HCT116 (cell line): Measurements from ENCODE around the gene RNF128. TPM values are rescaled to one million over a fixed set of nuclear protein-coding genes. Genes with fewer than 3 reads are reported as not detected.
A peak's percentile ranks its signal among the peaks of the same experiment; 100 is the strongest.

ENCODE experiments used
- ATAC-seq: fragments of 200-7000 bp; cut with Tn5 transposase; 2 replicates; pipeline ENCODE4 v1.9.1; 2020; ENCODE audit warnings: mild to moderate bottlenecking, moderate library complexity
- BruUV-seq: library from RNA; stranded (reverse); fragments of 400-500 nt; replicated peaks from 2 replicates; lab custom pipeline; 2021; lab: Mats Ljungman, UMichigan
- CTCF ChIA-PET: fragments of 300-600 bp; sonication (Branson Sonifier 250); formaldehyde crosslinking; loops from one replicate; lab custom pipeline; 2021; ENCODE audit warnings: antibody characterized with exemption; lab: Charles Lee
- POLR2A ChIA-PET: fragments of 300-600, 350-600 bp; sonication (Branson Sonifier 250); formaldehyde crosslinking; loops from one replicate; lab custom pipeline; 2021; ENCODE audit warnings: antibody characterized with exemption; lab: Charles Lee
- RAD21 ChIA-PET, 2 experiments: fragments of 300-600 bp; sonication (Branson Sonifier 250); formaldehyde crosslinking; loops; one replicate each; lab custom pipeline; 2023; ENCODE audit warnings: low total read pairs in 2 of 2; ENCODE audit not compliant: uncharacterized antibody in 2 of 2, unreplicated experiment in 2 of 2, low non-redundant PET in 1 of 2; lab: Charles Lee
- DNase-seq: peaks from one replicate; pipeline ENCODE4 v3.0.0-alpha.2; 2010; ENCODE audit warnings: low read depth, low spot score
- H2AFZ ChIP-seq: fragments of 200-600 bp; shearing (Covaris generic), sonication (generic); 2 replicates; pipeline ENCODE4 v1.6.1; 2017; ENCODE audit warnings: low read depth, mixed run types, mixed read lengths, antibody characterized with exemption, low read length; ENCODE audit not compliant: poor library complexity, severe bottlenecking
- H3K27ac ChIP-seq: 2 replicates; pipeline ENCODE4 v1.5.1; 2012; ENCODE audit warnings: low read depth, low read length
- H3K27me3 ChIP-seq: fragments of 200-600 bp; sonication (generic); 2 replicates; pipeline ENCODE4 v1.6.1; 2016; ENCODE audit warnings: mixed run types, low read length, mixed read lengths; ENCODE audit not compliant: insufficient read depth
- H3K36me3 ChIP-seq, 2 experiments: fragments of 200-500 bp in 1 of 2; fragments of 200-600 bp in 1 of 2; sonication (Bioruptor generic) in 1 of 2; sonication (generic) in 1 of 2; 2 replicates each; pipeline versions ENCODE4 v1.5.1 to v1.6.1; 2014 to 2016; ENCODE audit warnings: low read length in 2 of 2, inconsistent platforms in 1 of 2, mixed read lengths in 1 of 2, mixed run types in 1 of 2; ENCODE audit not compliant: insufficient read depth in 2 of 2, control insufficient read depth in 1 of 2
- H3K4me1 ChIP-seq, 2 experiments: fragments of 200-600 bp in 1 of 2; sonication (generic) in 1 of 2; 2 replicates each; pipeline versions ENCODE4 v1.5.1 to v1.6.1; 2012 to 2017; ENCODE audit warnings: low read length in 2 of 2, inconsistent platforms in 1 of 2, mild to moderate bottlenecking in 1 of 2, mixed read lengths in 1 of 2, mixed run types in 1 of 2, moderate library complexity in 1 of 2; ENCODE audit not compliant: insufficient read depth in 2 of 2, control insufficient read depth in 1 of 2
- H3K4me2 ChIP-seq: fragments of 200-600 bp; sonication (generic); 2 replicates; pipeline ENCODE4 v1.6.1; 2017; ENCODE audit warnings: mixed run types, low read length, mixed read lengths
- H3K4me3 ChIP-seq, 2 experiments: fragments of 200-600 bp in 1 of 2; sonication (generic) in 1 of 2; replicated peaks in 1 of 2; 2 replicates each; pipeline ENCODE4 v1.5.1; 2011 to 2016; ENCODE audit warnings: low read length in 2 of 2, control low read depth in 1 of 2, low read depth in 1 of 2, mild to moderate bottlenecking in 1 of 2, mixed read lengths in 1 of 2, mixed run types in 1 of 2
- H3K79me2 ChIP-seq: fragments of 200-600 bp; sonication (generic); 2 replicates; pipeline ENCODE4 v1.6.1; 2017; ENCODE audit warnings: mild to moderate bottlenecking, mixed run types, low read length, moderate library complexity, mixed read lengths; ENCODE audit not compliant: insufficient read depth
- H3K9ac ChIP-seq: fragments of 200-600 bp; sonication (generic); 2 replicates; pipeline ENCODE4 v1.6.1; 2016; ENCODE audit warnings: low read length, mixed read lengths
- H3K9me2 ChIP-seq: fragments of 200-600 bp; sonication (generic), shearing (Covaris generic); 2 replicates; pipeline ENCODE4 v1.6.1; 2017; ENCODE audit warnings: mixed run types, mild to moderate bottlenecking, moderate library complexity; ENCODE audit not compliant: insufficient read depth
- H3K9me3 ChIP-seq, 2 experiments: fragments of 200-500 bp in 1 of 2; fragments of 200-600 bp in 1 of 2; sonication (Bioruptor generic) in 1 of 2; sonication (generic) in 1 of 2; 2 replicates each; pipeline ENCODE4 v1.6.1; 2014 to 2017; ENCODE audit warnings: low read length in 2 of 2, mixed read lengths in 2 of 2, inconsistent platforms in 1 of 2, low read depth in 1 of 2, mild to moderate bottlenecking in 1 of 2, mixed run types in 1 of 2, moderate library complexity in 1 of 2; ENCODE audit not compliant: control insufficient read depth in 1 of 2, insufficient read depth in 1 of 2
- H4K20me1 ChIP-seq: fragments of 200-600 bp; sonication (generic), shearing (Covaris generic); 2 replicates; pipeline ENCODE4 v1.6.1; 2017; ENCODE audit warnings: mixed run types, mild to moderate bottlenecking, moderate library complexity; ENCODE audit not compliant: insufficient read depth
- CBX3 ChIP-seq: IDR thresholded peaks from 2 replicates; pipeline ENCODE4 v1.6.1; 2012; ENCODE audit warnings: low read depth
- CEBPB ChIP-seq: IDR thresholded peaks from 2 replicates; pipeline ENCODE4 v1.6.1; 2012; ENCODE audit warnings: low read depth
- CTCF ChIP-seq, 3 experiments: fragments of 200-600 bp in 1 of 3; sonication (generic) in 1 of 3; IDR thresholded peaks in 2 of 3; conservative IDR thresholded peaks in 1 of 3; 2 replicates each; pipeline ENCODE4 v1.5.1; 2012 to 2017; ENCODE audit warnings: low read depth in 2 of 3, low read length in 2 of 3, antibody characterized with exemption in 1 of 3, borderline replicate concordance in 1 of 3, control low read depth in 1 of 3, mild to moderate bottlenecking in 1 of 3, mixed read lengths in 1 of 3, mixed run types in 1 of 3, moderate library complexity in 1 of 3; ENCODE audit not compliant: insufficient read depth in 1 of 3
- EGR1 ChIP-seq: IDR thresholded peaks from 2 replicates; pipeline ENCODE4 v1.6.1; 2012; ENCODE audit warnings: low read depth
- ELF1 ChIP-seq: IDR thresholded peaks from 2 replicates; pipeline ENCODE4 v1.6.1; 2012; ENCODE audit warnings: low read depth, borderline replicate concordance
- EZH2 ChIP-seq: fragments of 200-600 bp; sonication (generic); IDR thresholded peaks from 2 replicates; pipeline ENCODE4 v1.6.1; 2017; ENCODE audit warnings: antibody characterized with exemption, mixed run types
- JUND ChIP-seq: IDR thresholded peaks from 2 replicates; pipeline ENCODE4 v1.6.1; 2012
- MAX ChIP-seq: IDR thresholded peaks from 2 replicates; pipeline ENCODE4 v1.6.1; 2012
- POLR2A ChIP-seq: IDR thresholded peaks from 2 replicates; pipeline ENCODE4 v1.7.0; 2011; ENCODE audit warnings: borderline replicate concordance; ENCODE audit not compliant: insufficient read depth, insufficient read length; ENCODE audit errors: extremely low read depth
- POLR2AphosphoS5 ChIP-seq: IDR thresholded peaks from 2 replicates; pipeline ENCODE4 v1.6.1; 2011; ENCODE audit warnings: mild to moderate bottlenecking, low read depth, low read length, moderate library complexity
- SRF ChIP-seq: IDR thresholded peaks from 2 replicates; pipeline ENCODE4 v1.6.1; 2012; ENCODE audit warnings: low read depth
- TCF7L2 ChIP-seq: IDR thresholded peaks from 2 replicates; pipeline ENCODE4 v1.7.0; 2011; ENCODE audit warnings: borderline replicate concordance, inconsistent platforms; ENCODE audit not compliant: insufficient read depth, insufficient read length; ENCODE audit errors: extremely low read depth
- YY1 ChIP-seq: IDR thresholded peaks from 2 replicates; pipeline ENCODE4 v1.6.1; 2011; ENCODE audit warnings: low read length, low read depth, moderate library complexity, mild to moderate bottlenecking; ENCODE audit not compliant: insufficient replicate concordance; ENCODE audit errors: extremely low read depth
- ZFX ChIP-seq: fragments of 450-650 bp; IDR thresholded peaks from 2 replicates; pipeline ENCODE4 v1.6.1; 2017
- intact Hi-C: fragments of 100-400 bp; cut with micrococcal nuclease; formaldehyde crosslinking; loops from 2 replicates; pipeline ENCODE4 v1.10.0; 2022
- total RNA-seq: library from RNA; stranded (reverse); gene quantifications from one replicate; pipeline ENCODE4 v1.2.1, GENCODE V29; 2021; ENCODE audit not compliant: unreplicated experiment
- TF ChIP-seq, protein P1 (sequence below): IDR thresholded peaks from 2 replicates; pipeline ENCODE4 v1.6.1; 2012; ENCODE audit warnings: low read depth
- TF ChIP-seq, protein P2 (sequence below): IDR thresholded peaks from 2 replicates; pipeline ENCODE4 v1.6.1; 2012

Gene RNF128
- total RNA-seq, 1 experiment from 2014 or later: 5.8 TPM

DNA sequence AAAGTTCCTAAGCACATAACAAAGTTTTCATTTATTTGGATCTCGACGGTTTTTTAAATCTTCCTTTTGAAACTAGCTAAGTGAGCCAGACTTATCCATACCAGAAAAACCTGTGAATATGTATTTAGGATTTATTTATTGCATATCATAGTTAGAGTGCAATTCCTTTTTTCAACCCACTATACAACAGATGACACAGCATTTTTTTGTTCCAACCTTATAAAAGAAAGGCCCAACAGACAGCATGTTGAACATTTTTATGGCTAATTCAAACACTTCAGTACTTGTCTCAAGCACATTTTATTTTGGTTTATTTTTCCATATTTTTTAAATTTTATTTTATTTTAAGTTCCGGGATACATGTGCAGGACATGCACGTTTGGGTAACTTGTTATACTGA lies 15.1 kb upstream of the RNF128 start:
- Histone ChIP-seq H3K79me2 (no peaks in the 10 kb centered on the region), H2AFZ (peak overlapping the region; percentile 40), H4K20me1 (no peaks in the 10 kb centered on the region), H3K9me2 (no peaks in the 10 kb centered on the region), H3K9me3 (no peaks in the 10 kb centered on the region), H3K9ac (no peak overlapping the region), H3K27me3 (no peaks in the 10 kb centered on the region), H3K4me1 (peaks cover 8 to 28% of the 10 kb centered on the region in 2 experiments; a peak in 3 of 4 replicates), H3K4me3 (no peak overlapping the region)
- DNase-seq (no peak), ATAC-seq (no peak)
- POLR2A ChIA-PET: no interaction called here
- CTCF ChIA-PET: no interaction called here
- TF ChIP-seq ZFX (no peak), SRF (no peak)
- TF ChIP-seq, all 23 proteins: peak for 0
- intact Hi-C loops: no loop called here
- BruUV-seq: no TSS peak
- RAD21 ChIA-PET: no interaction called here
- no peaks in the 10 kb centered on the region for H3K36me3 ChIP-seq
- no peak overlapping the region for H3K4me2 ChIP-seq
- H3K27ac ChIP-seq: no peak overlapping the region

DNA sequence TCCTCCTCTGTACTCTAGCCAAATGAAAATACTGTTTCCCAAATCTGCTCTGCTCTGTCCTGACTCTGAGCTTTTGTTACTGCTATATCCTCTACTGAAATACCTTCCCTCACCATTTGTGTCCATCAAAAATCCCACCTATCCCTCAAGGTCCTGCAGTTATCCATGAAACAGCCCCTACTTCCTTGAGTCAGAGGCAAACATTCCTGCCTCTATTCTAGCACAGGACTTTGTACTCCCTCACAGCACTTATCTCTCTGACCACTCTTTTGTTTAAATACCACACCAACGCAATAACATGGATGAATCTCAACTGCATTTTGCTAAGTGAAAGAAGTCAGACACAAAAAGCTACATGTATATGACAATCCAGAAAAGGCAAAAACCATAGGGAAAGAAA lies 10.5 kb upstream of the RNF128 start:
- H3K27me3 ChIP-seq: no peaks in the 10 kb centered on the region
- intact Hi-C loops: no loop called here
- no peak overlapping the region for H3K27ac ChIP-seq
- H4K20me1 ChIP-seq: no peaks in the 10 kb centered on the region
- no peaks in the 10 kb centered on the region for H3K79me2 ChIP-seq
- no peak for DNase-seq
- no TSS peak for BruUV-seq
- H2AFZ ChIP-seq: no peak overlapping the region
- CTCF ChIA-PET: no interaction called here
- no peaks in the 10 kb centered on the region for H3K4me1 ChIP-seq
- no peak overlapping the region for H3K4me3 ChIP-seq
- H3K36me3 ChIP-seq: no peaks in the 10 kb centered on the region
- POLR2A ChIA-PET: no interaction called here
- no peak overlapping the region for H3K9ac ChIP-seq
- H3K4me2 ChIP-seq: no peak overlapping the region
- no peaks in the 10 kb centered on the region for H3K9me2 ChIP-seq
- RAD21 ChIA-PET: no interaction called here
- no peak for ATAC-seq
- H3K9me3 ChIP-seq: no peaks in the 10 kb centered on the region
- TF ChIP-seq, protein P1, sequence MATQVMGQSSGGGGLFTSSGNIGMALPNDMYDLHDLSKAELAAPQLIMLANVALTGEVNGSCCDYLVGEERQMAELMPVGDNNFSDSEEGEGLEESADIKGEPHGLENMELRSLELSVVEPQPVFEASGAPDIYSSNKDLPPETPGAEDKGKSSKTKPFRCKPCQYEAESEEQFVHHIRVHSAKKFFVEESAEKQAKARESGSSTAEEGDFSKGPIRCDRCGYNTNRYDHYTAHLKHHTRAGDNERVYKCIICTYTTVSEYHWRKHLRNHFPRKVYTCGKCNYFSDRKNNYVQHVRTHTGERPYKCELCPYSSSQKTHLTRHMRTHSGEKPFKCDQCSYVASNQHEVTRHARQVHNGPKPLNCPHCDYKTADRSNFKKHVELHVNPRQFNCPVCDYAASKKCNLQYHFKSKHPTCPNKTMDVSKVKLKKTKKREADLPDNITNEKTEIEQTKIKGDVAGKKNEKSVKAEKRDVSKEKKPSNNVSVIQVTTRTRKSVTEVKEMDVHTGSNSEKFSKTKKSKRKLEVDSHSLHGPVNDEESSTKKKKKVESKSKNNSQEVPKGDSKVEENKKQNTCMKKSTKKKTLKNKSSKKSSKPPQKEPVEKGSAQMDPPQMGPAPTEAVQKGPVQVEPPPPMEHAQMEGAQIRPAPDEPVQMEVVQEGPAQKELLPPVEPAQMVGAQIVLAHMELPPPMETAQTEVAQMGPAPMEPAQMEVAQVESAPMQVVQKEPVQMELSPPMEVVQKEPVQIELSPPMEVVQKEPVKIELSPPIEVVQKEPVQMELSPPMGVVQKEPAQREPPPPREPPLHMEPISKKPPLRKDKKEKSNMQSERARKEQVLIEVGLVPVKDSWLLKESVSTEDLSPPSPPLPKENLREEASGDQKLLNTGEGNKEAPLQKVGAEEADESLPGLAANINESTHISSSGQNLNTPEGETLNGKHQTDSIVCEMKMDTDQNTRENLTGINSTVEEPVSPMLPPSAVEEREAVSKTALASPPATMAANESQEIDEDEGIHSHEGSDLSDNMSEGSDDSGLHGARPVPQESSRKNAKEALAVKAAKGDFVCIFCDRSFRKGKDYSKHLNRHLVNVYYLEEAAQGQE: no peak
- TF ChIP-seq, protein P2, sequence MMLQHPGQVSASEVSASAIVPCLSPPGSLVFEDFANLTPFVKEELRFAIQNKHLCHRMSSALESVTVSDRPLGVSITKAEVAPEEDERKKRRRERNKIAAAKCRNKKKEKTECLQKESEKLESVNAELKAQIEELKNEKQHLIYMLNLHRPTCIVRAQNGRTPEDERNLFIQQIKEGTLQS: no peak
- TF ChIP-seq EZH2: no peak
- TF ChIP-seq ELF1: no peak
- no peak for TF ChIP-seq EGR1
- TF ChIP-seq YY1: no peak
- no peak for TF ChIP-seq ZFX
- TF ChIP-seq POLR2A: no peak
- TF ChIP-seq SRF: no peak
- no peak for TF ChIP-seq CBX3
- no peak for TF ChIP-seq TCF7L2
- TF ChIP-seq CTCF (IDR thresholded peaks at IDR 0.05 in 2 of 3, conservative IDR thresholded peaks at IDR 0.05 in 1 of 3; ENCODE audit: borderline replicate concordance in 1 of 3, insufficient read depth in 1 of 3, low read depth in 2 of 3, low read length in 2 of 3): no peak
- TF ChIP-seq CEBPB: no peak
- TF ChIP-seq POLR2AphosphoS5: no peak
- no peak for TF ChIP-seq MAX
- TF ChIP-seq JUND: no peak
